Stimulated activated CD8-positive, alpha-beta memory T cell treated with anti-CD3 and anti-CD28 coated beads, Interleukin-15, amount 100 ng/mL, for 4 hours (primary cell): ENCODE results near the gene MID2.
"Not testable (repeated sequence)": the region's sequence is repeated elsewhere in the genome, so short reads cannot be mapped to it uniquely, and the experiment has no call there.

ENCODE experiments used
- DNase-seq, 2 donors: peaks; one replicate each; pipeline ENCODE4 v3.0.0-alpha.2; 2020; ENCODE audit warnings: low read depth in 2 of 2

MID2 gene

DNA sequence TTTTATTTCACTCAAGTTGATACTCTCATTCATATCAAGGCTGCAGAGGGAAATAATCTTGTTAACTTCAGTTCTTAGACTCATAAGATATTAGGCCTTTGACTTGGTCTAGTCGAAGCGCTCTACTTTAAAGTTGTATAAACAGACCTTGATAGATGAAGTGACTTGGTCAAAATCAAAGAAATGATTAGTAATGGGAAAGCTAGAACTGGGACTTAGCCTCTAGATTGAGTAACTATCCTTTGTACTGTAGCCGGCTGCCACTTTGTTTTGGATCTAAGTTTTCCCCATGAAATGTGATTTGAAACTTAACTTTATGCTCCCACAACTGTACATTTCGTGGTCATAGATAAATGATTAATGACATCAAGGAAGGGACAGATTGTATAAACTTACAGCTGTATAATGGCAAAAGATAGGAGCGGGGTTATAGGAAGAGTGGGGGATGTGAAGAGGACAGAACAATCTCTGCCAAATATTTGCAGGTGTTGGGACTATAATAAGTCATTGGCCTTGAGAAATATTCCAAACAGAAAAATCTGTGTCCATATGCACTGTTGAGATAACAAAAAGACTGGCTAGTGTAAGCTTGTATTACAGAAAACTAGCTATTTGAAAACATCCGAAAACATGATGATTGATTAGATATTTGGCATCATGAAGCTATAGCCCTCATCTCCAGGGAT is 17.2 kb downstream of the MID2 start:
- DNase-seq: no peak

- no peak for DNase-seq
These were observed 20.0 kb downstream of the MID2 start for GRCh38 chrX:107845625-107846024.

DNA sequence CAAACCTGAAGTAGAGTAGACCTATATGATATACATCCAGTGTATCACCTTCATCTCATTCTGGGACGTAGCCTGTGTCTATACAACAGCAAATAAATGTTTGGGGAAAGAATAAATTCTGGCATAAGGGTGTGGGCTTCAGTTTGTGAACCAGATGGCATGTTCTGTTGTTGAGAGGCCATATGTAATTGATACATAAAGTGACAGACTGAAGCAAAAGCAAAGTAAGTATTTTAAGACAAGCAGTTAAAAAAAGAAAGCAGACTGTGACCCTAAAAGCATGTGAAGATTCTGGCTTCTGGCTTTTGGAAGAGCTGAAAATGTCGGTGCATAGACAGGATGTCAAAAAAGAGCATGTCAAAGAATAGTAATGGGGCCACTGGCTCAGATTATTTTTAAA is 22.9 kb downstream of the MID2 start:
- no peak for DNase-seq

GRCh38 chrX:107849747-107850421 is 24.2 kb downstream of the MID2 start:
- DNase-seq: no peak

GRCh38 chrX:107850422-107850765 is 24.7 kb downstream of the MID2 start:
- DNase-seq: no peak

DNA sequence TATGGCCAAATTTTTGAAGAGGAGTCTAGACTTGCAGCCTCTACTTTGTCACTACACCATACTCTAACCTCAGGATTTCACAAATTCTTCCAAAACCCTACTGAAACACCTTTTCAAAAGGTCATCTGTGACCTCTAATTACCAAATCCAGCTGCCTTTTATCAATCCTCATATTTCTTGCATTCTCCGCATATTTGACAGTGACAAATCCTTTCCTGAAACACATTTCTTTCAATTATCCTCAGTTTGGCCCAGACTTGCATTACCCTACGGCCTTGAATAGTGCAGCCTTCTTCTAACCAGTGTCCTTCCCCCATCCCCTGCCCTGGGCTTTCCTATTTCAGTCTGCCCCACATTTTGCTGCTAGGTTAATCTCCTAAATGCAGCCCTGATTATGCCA is 25.5 kb downstream of the MID2 start:
- DNase-seq: no peak

DNA sequence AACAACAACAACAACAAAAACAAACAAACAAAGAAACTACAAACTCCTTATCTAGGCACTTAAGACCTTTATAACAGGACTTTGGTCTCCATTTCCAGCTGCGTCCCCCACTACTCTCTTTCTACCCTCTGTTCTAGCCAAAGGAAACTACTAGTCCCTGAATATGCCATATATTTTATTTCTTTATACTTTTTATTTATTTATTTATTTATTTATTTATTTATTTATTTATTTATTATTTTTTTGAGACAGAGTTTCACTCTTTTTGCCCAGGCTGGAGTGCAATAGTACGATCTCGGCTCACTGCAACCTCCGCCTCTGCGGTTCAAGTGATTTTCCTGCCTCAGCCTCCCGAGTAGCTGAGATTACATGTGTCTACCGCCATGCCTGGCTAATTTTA is 26.0 kb downstream of the MID2 start:
- DNase-seq: not testable (repeated sequence)

- no peak for DNase-seq
These were observed 30.6 kb downstream of the MID2 start for GRCh38 chrX:107856289-107856688.

- DNase-seq: not testable (repeated sequence)
These were observed 31.4 kb downstream of the MID2 start for GRCh38 chrX:107857041-107857440.

- no peak for DNase-seq
These were observed 32.2 kb downstream of the MID2 start for GRCh38 chrX:107857837-107858236.

- DNase-seq: no peak
These were observed 35.4 kb downstream of the MID2 start for GRCh38 chrX:107861056-107861455.

GRCh38 chrX:107871136-107871535 is 45.5 kb downstream of the MID2 start:
- no peak for DNase-seq

- no peak for DNase-seq
These were observed 52.4 kb downstream of the MID2 start for GRCh38 chrX:107878106-107878505.

DNA sequence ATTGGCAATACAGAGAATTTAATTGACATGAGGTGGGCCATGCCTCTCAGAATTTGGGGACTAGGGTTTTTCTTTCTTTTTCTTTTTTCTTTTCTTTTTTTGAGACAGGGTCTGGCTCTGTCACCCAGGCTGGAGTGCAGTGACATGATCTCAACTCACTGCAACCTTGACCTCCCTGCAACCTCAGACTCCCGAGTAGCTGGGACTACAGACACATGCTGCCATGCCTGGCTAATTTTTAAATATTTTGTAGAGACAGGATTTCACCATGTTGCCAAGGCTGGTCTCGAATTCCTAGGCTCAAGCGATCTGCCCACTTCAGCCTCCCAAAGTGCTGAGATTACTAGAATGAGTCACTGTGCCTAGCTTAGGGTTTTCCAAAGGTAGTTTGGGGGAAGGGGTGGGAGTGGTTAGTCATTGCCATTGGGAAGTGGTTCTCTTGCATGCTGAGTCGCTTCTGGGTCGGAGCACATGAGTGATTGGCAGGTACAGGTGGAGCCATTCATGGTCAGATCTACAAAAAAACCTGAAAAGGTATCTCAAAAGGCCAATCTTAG is 54.5 kb downstream of the MID2 start:
- no peak for DNase-seq

- no peak for DNase-seq
These were observed 68.4 kb downstream of the MID2 start for GRCh38 chrX:107894038-107894437.

GRCh38 chrX:107902721-107903120 is 77.1 kb downstream of the MID2 start:
- DNase-seq: no peak

DNA sequence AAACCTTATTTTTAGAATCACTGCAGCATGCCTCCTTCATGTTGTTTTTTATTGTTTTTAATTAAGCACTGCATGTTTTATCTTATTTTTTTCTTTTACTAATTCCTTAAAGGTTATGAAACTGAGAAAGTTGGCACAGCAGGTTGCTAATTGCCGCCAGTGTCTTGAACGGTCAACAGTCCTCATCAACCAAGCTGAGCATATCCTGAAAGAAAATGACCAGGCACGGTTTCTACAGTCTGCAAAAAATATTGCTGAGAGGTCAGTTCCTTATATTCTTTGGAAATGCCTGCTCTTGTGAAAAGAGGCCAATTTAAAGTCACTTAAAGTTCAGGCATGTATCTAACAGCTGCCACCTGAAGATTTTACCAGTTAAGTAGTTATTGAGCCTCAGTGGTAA is 79.7 kb downstream of the MID2 start:
- DNase-seq: no peak

GRCh38 chrX:107924136-107924746 is 98.6 kb downstream of the MID2 start:
- no peak for DNase-seq

DNA sequence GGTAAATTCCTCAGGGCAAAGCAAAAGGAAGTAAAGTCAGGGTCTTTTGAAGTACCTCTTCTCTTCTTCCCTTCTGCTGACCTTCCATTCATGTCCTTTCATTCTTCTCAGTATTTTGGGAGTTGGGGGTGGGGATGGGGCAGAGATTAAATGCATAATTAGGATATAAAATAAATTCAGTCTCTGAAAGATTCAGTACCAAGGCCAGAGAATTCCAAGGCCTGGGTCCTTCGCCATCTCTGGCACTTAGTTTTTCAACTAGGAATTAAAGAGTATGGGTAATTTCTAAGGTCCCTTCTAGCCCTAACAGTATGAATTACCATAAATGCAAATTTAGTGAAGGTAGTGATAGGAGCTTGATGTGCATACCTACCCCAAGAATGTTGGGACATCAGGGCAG is 108.6 kb downstream of the MID2 start:
- no peak for DNase-seq

GRCh38 chrX:107935200-107935599 is 109.5 kb downstream of the MID2 start:
- DNase-seq: no peak

GRCh38 chrX:107935664-107936433 is 110.2 kb downstream of the MID2 start:
- no peak for DNase-seq

GRCh38 chrX:107936434-107936730 is 110.7 kb downstream of the MID2 start:
- no peak for DNase-seq
